GM19397 (cell line): ENCODE measurements around the gene AEBP2.
"Not testable (repeated sequence)": the region's sequence is repeated elsewhere in the genome, so short reads cannot be mapped to it uniquely, and the experiment has no call there.

ENCODE experiments used
- ATAC-seq: cut with Tn5 transposase; IDR thresholded peaks from one replicate; pipeline ENCODE4 v1.9.1; 2021; ENCODE audit warnings: mild to moderate bottlenecking, moderate library complexity; ENCODE audit not compliant: unreplicated experiment

Gene AEBP2

GRCh38 chr12:19451196-19451595 is 11.9 kb downstream of the AEBP2 start:
- ATAC-seq: no peak

GRCh38 chr12:19453961-19454360 is 14.7 kb downstream of the AEBP2 start:
- no peak for ATAC-seq

- ATAC-seq: no peak
These were observed 15.5 kb downstream of the AEBP2 start for GRCh38 chr12:19454837-19455236.

- no peak for ATAC-seq
These were observed 16.9 kb downstream of the AEBP2 start for GRCh38 chr12:19456176-19456575.

- ATAC-seq: no peak
These were observed 18.3 kb downstream of the AEBP2 start for GRCh38 chr12:19457561-19457960.

- ATAC-seq: no peak
These were observed 19.4 kb downstream of the AEBP2 start for GRCh38 chr12:19458733-19459132.

GRCh38 chr12:19461999-19462398 is 22.7 kb downstream of the AEBP2 start:
- no peak for ATAC-seq

- no peak for ATAC-seq
These were observed 23.1 kb downstream of the AEBP2 start for GRCh38 chr12:19462406-19462805.

GRCh38 chr12:19464192-19464580 is 24.9 kb downstream of the AEBP2 start:
- no peak for ATAC-seq

GRCh38 chr12:19465711-19466110 is 26.4 kb downstream of the AEBP2 start:
- no peak for ATAC-seq

GRCh38 chr12:19474147-19474546 is 34.9 kb downstream of the AEBP2 start:
- no peak for ATAC-seq

- not testable (repeated sequence) for ATAC-seq
These were observed 36.7 kb downstream of the AEBP2 start for GRCh38 chr12:19475884-19476505.

GRCh38 chr12:19477071-19477470 is 37.8 kb downstream of the AEBP2 start:
- no peak for ATAC-seq

GRCh38 chr12:19480459-19480858 is 41.2 kb downstream of the AEBP2 start:
- no peak for ATAC-seq

- no peak for ATAC-seq
These were observed 42.7 kb downstream of the AEBP2 start for GRCh38 chr12:19482036-19482435.

- ATAC-seq: peak; percentile 86
These were observed 43.3 kb downstream of the AEBP2 start for GRCh38 chr12:19482551-19483109.

- no peak for ATAC-seq
These were observed 44.4 kb downstream of the AEBP2 start for GRCh38 chr12:19483727-19484126.

- no peak for ATAC-seq
These were observed 45.4 kb downstream of the AEBP2 start for GRCh38 chr12:19484738-19485137.

- no peak for ATAC-seq
These were observed 45.9 kb downstream of the AEBP2 start for GRCh38 chr12:19485240-19485639.

GRCh38 chr12:19489168-19489567 is 49.9 kb downstream of the AEBP2 start:
- ATAC-seq: no peak

GRCh38 chr12:19490908-19491307 is 51.6 kb downstream of the AEBP2 start:
- no peak for ATAC-seq

- ATAC-seq: no peak
These were observed 52.6 kb downstream of the AEBP2 start for GRCh38 chr12:19491863-19492262.
